HCT116 (cell line): ENCODE results near the gene MRPL11.

Experiments used
- ATF3 ChIP-seq: IDR thresholded peaks from 2 replicates; pipeline ENCODE4 v1.6.1; 2012
- CBX3 ChIP-seq: IDR thresholded peaks from 2 replicates; pipeline ENCODE4 v1.6.1; 2012; ENCODE audit warnings: low read depth
- CTCF ChIP-seq, 3 experiments: fragments of 200-600 bp in 1 of 3; sonication (generic) in 1 of 3; IDR thresholded peaks in 2 of 3; conservative IDR thresholded peaks in 1 of 3; 2 replicates each; pipeline ENCODE4 v1.5.1; 2012 to 2017; ENCODE audit warnings: low read depth in 2 of 3, low read length in 2 of 3, antibody characterized with exemption in 1 of 3, borderline replicate concordance in 1 of 3, control low read depth in 1 of 3, mild to moderate bottlenecking in 1 of 3, mixed read lengths in 1 of 3, mixed run types in 1 of 3, moderate library complexity in 1 of 3; ENCODE audit not compliant: insufficient read depth in 1 of 3
- ELF1 ChIP-seq: IDR thresholded peaks from 2 replicates; pipeline ENCODE4 v1.6.1; 2012; ENCODE audit warnings: low read depth, borderline replicate concordance
- EZH2 ChIP-seq: fragments of 200-600 bp; sonication (generic); IDR thresholded peaks from 2 replicates; pipeline ENCODE4 v1.6.1; 2017; ENCODE audit warnings: antibody characterized with exemption, mixed run types
- EZH2phosphoT487 ChIP-seq: fragments of 200-600 bp; IDR thresholded peaks from 2 replicates; pipeline ENCODE4 v1.6.1; 2018; ENCODE audit warnings: antibody characterized with exemption, borderline replicate concordance
- FOSL1 ChIP-seq: IDR thresholded peaks from 2 replicates; pipeline ENCODE4 v1.6.1; 2012; ENCODE audit warnings: low read depth
- JUND ChIP-seq: IDR thresholded peaks from 2 replicates; pipeline ENCODE4 v1.6.1; 2012
- MAX ChIP-seq: IDR thresholded peaks from 2 replicates; pipeline ENCODE4 v1.6.1; 2012
- POLR2A ChIP-seq: IDR thresholded peaks from 2 replicates; pipeline ENCODE4 v1.7.0; 2011; ENCODE audit warnings: borderline replicate concordance; ENCODE audit not compliant: insufficient read depth, insufficient read length; ENCODE audit errors: extremely low read depth
- POLR2AphosphoS5 ChIP-seq: IDR thresholded peaks from 2 replicates; pipeline ENCODE4 v1.6.1; 2011; ENCODE audit warnings: mild to moderate bottlenecking, low read depth, low read length, moderate library complexity
- REST ChIP-seq: IDR thresholded peaks from 2 replicates; pipeline ENCODE4 v1.6.1; 2012; ENCODE audit warnings: low read depth
- SIN3A ChIP-seq: IDR thresholded peaks from 2 replicates; pipeline ENCODE4 v1.6.1; 2012; ENCODE audit warnings: low read depth
- TCF7L2 ChIP-seq: IDR thresholded peaks from 2 replicates; pipeline ENCODE4 v1.7.0; 2011; ENCODE audit warnings: borderline replicate concordance, inconsistent platforms; ENCODE audit not compliant: insufficient read depth, insufficient read length; ENCODE audit errors: extremely low read depth

- no peak for TF ChIP-seq CTCF (IDR thresholded peaks at IDR 0.05 in 2 of 3, conservative IDR thresholded peaks at IDR 0.05 in 1 of 3; ENCODE audit: borderline replicate concordance in 1 of 3, insufficient read depth in 1 of 3, low read depth in 2 of 3, low read length in 2 of 3)
- TF ChIP-seq POLR2A = no peak
- TF ChIP-seq TCF7L2 = no peak
- TF ChIP-seq FOSL1 = no peak
- no peak for TF ChIP-seq MAX
- TF ChIP-seq EZH2phosphoT487 = no peak
- TF ChIP-seq EZH2 = no peak
- no peak for TF ChIP-seq POLR2AphosphoS5
- no peak for TF ChIP-seq ELF1
- no peak for TF ChIP-seq SIN3A
- no peak for TF ChIP-seq ATF3
- TF ChIP-seq JUND = no peak
- no peak for TF ChIP-seq REST
- TF ChIP-seq CBX3 = no peak
Observed at GRCh38 chr11:66417000-66417399, 21.6 kb downstream of the MRPL11 start.
